Effector memory CD8-positive, alpha-beta T cell (primary cell): ENCODE data around the gene ZCRB1.

Experiments used
- ATAC-seq: fragments of 150-1000 bp; cut with Tn5 transposase; replicated peaks from 2 replicates; pipeline ENCODE4 v1.10.0; 2021; ENCODE audit warnings: mild to moderate bottlenecking, moderate library complexity
- DNase-seq, 3 experiments: peaks; one replicate each; pipeline ENCODE4 v3.0.0; 2021
- H3K27ac Mint-ChIP-seq, 2 donors: one replicate each; pipeline ENCODE4 v1.8.0; 2022; ENCODE audit warnings: mild to moderate bottlenecking in 2 of 2, mixed read lengths in 2 of 2, moderate library complexity in 2 of 2
- H3K27me3 Mint-ChIP-seq, 2 donors: one replicate each; pipeline ENCODE4 v1.8.0; 2022; ENCODE audit warnings: mixed read lengths in 2 of 2
- H3K36me3 Mint-ChIP-seq: one replicate; pipeline ENCODE4 v1.8.0; 2022; ENCODE audit warnings: mild to moderate bottlenecking, moderate library complexity, mixed read lengths; ENCODE audit not compliant: insufficient read depth
- H3K4me1 Mint-ChIP-seq, 2 donors: one replicate each; pipeline ENCODE4 v1.8.0; 2022; ENCODE audit warnings: low read depth in 2 of 2, mixed read lengths in 2 of 2
- H3K4me3 Mint-ChIP-seq, 2 donors: one replicate each; pipeline ENCODE4 v1.8.0; 2022; ENCODE audit warnings: mild to moderate bottlenecking in 2 of 2, mixed read lengths in 2 of 2, moderate library complexity in 2 of 2
- H3K9me3 Mint-ChIP-seq, 2 donors: one replicate each; pipeline ENCODE4 v1.8.0; 2022; ENCODE audit warnings: mixed read lengths in 2 of 2

Gene ZCRB1

GRCh38 chr12:42282294-42282693, 43.6 kb downstream of the ZCRB1 start:
- H3K36me3 Mint-ChIP-seq: no peaks in the 10 kb centered on the region
- DNase-seq (no peak), ATAC-seq (no peak)
- peaks cover 4 to 9% of the 10 kb centered on the region in 2 donors for H3K27me3 Mint-ChIP-seq
- H3K27ac Mint-ChIP-seq: no peak overlapping the region
- H3K4me3 Mint-ChIP-seq: no peak overlapping the region
- H3K4me1 Mint-ChIP-seq: no peaks in the 10 kb centered on the region
- H3K9me3 Mint-ChIP-seq: no peaks in the 10 kb centered on the region

GRCh38 chr12:42281844-42282243, 44.0 kb downstream of the ZCRB1 start:
- no peaks in the 10 kb centered on the region for H3K4me1 Mint-ChIP-seq
- no peaks in the 10 kb centered on the region for H3K36me3 Mint-ChIP-seq
- ATAC-seq (no peak), DNase-seq (no peak)
- no peaks in the 10 kb centered on the region for H3K9me3 Mint-ChIP-seq
- H3K27ac Mint-ChIP-seq: no peak overlapping the region
- no peak overlapping the region for H3K4me3 Mint-ChIP-seq
- H3K27me3 Mint-ChIP-seq: peaks cover 0 to 12% of the 10 kb centered on the region in 2 donors

- Mint-ChIP-seq H3K27me3 (peaks cover 0 to 12% of the 10 kb centered on the region in 2 donors), H3K4me1 (no peaks in the 10 kb centered on the region), H3K9me3 (no peaks in the 10 kb centered on the region), H3K36me3 (no peaks in the 10 kb centered on the region), H3K4me3 (no peak overlapping the region), H3K27ac (no peak overlapping the region)
- DNase-seq: no peak
- no peak for ATAC-seq
Measured at GRCh38 chr12:42281278-42281677, 44.6 kb downstream of the ZCRB1 start.

GRCh38 chr12:42278128-42278510, 47.8 kb downstream of the ZCRB1 start:
- H3K9me3 Mint-ChIP-seq: peaks cover 0 to 1% of the 10 kb centered on the region in 2 donors
- H3K4me1 Mint-ChIP-seq: no peaks in the 10 kb centered on the region
- H3K27ac Mint-ChIP-seq: no peak overlapping the region
- H3K27me3 Mint-ChIP-seq: peaks cover 0 to 12% of the 10 kb centered on the region in 2 donors
- no peaks in the 10 kb centered on the region for H3K36me3 Mint-ChIP-seq
- no peak for DNase-seq
- H3K4me3 Mint-ChIP-seq: no peak overlapping the region
- ATAC-seq: no peak

GRCh38 chr12:42277396-42278127, 48.3 kb downstream of the ZCRB1 start:
- Mint-ChIP-seq H3K27me3 (peaks cover 3 to 16% of the 10 kb centered on the region in 2 donors), H3K27ac (no peak overlapping the region), H3K4me1 (no peaks in the 10 kb centered on the region), H3K36me3 (no peaks in the 10 kb centered on the region), H3K4me3 (no peak overlapping the region), H3K9me3 (peaks cover 0 to 1% of the 10 kb centered on the region in 2 donors)
- ATAC-seq (no peak), DNase-seq (no peak)

- DNase-seq: no peak
- peaks cover 13 to 19% of the 10 kb centered on the region in 2 donors for H3K27me3 Mint-ChIP-seq
- no peak overlapping the region for H3K27ac Mint-ChIP-seq
- H3K4me3 Mint-ChIP-seq: no peak overlapping the region
- H3K4me1 Mint-ChIP-seq: no peaks in the 10 kb centered on the region
- no peak for ATAC-seq
- H3K9me3 Mint-ChIP-seq: peaks cover 0 to 1% of the 10 kb centered on the region in 2 donors
- H3K36me3 Mint-ChIP-seq: no peaks in the 10 kb centered on the region
Measured at GRCh38 chr12:42275499-42275898, 50.4 kb downstream of the ZCRB1 start.

- H3K9me3 Mint-ChIP-seq: peaks cover 0 to 1% of the 10 kb centered on the region in 2 donors
- no peaks in the 10 kb centered on the region for H3K36me3 Mint-ChIP-seq
- ATAC-seq (no peak), DNase-seq (no peak)
- no peak overlapping the region for H3K27ac Mint-ChIP-seq
- H3K4me3 Mint-ChIP-seq: no peak overlapping the region
- peaks cover 13 to 24% of the 10 kb centered on the region in 2 donors for H3K27me3 Mint-ChIP-seq
- H3K4me1 Mint-ChIP-seq: no peaks in the 10 kb centered on the region
Measured at GRCh38 chr12:42273706-42274105, 52.2 kb downstream of the ZCRB1 start.

GRCh38 chr12:42270596-42270995, 55.3 kb downstream of the ZCRB1 start:
- Mint-ChIP-seq H3K36me3 (peaks cover 4% of the 10 kb centered on the region), H3K4me3 (no peak overlapping the region), H3K27me3 (peaks cover 13% of the 10 kb centered on the region in 2 donors), H3K9me3 (peaks cover 0 to 1% of the 10 kb centered on the region in 2 donors), H3K27ac (no peak overlapping the region), H3K4me1 (no peaks in the 10 kb centered on the region)
- DNase-seq: no peak
- no peak for ATAC-seq

GRCh38 chr12:42267413-42268190, 58.3 kb downstream of the ZCRB1 start:
- ATAC-seq: no peak
- DNase-seq: no peak
- Mint-ChIP-seq H3K27me3 (peaks cover 10 to 11% of the 10 kb centered on the region in 2 donors), H3K4me1 (no peaks in the 10 kb centered on the region), H3K27ac (no peak overlapping the region), H3K9me3 (no peaks in the 10 kb centered on the region), H3K36me3 (peaks cover 4% of the 10 kb centered on the region), H3K4me3 (no peak overlapping the region)

- ATAC-seq (no peak), DNase-seq (no peak)
- Mint-ChIP-seq H3K27ac (no peak overlapping the region), H3K4me3 (no peak overlapping the region), H3K9me3 (no peaks in the 10 kb centered on the region), H3K4me1 (no peaks in the 10 kb centered on the region), H3K27me3 (peaks cover 2 to 7% of the 10 kb centered on the region in 2 donors), H3K36me3 (peaks cover 4% of the 10 kb centered on the region)
Measured at GRCh38 chr12:42266579-42267230, 59.2 kb downstream of the ZCRB1 start.

GRCh38 chr12:42262271-42262670, 63.6 kb downstream of the ZCRB1 start:
- DNase-seq: no peak
- Mint-ChIP-seq H3K9me3 (no peaks in the 10 kb centered on the region), H3K36me3 (peaks cover 4% of the 10 kb centered on the region), H3K27me3 (no peaks in the 10 kb centered on the region), H3K27ac (no peak overlapping the region), H3K4me3 (no peak overlapping the region), H3K4me1 (no peaks in the 10 kb centered on the region)
- ATAC-seq: no peak
